ENCODE measurements around the gene PFKFB2.

Gene PFKFB2

GRCh38 chr1:207009182-207009850 is 43.8 kb upstream of the PFKFB2 start:
- Histone ChIP-seq H3K27ac (no peak overlapping the region), H3K9me3 (ENCODE audit: severe bottlenecking) (peaks cover 4% of the 10 kb centered on the region), H3K36me3 (no peaks in the 10 kb centered on the region), H3K27me3 (ENCODE audit: insufficient read depth, low read depth, severe bottlenecking) (peaks cover 100% of the 10 kb centered on the region), H3K4me3 (ENCODE audit: low read depth, low read length) (no peak overlapping the region)
- no peak for DNase-seq
- no peak for TF ChIP-seq CTCF (IDR thresholded peaks at IDR 0.05; ENCODE audit: low read depth, low read length)

GRCh38 chr1:207009945-207010344 is 43.1 kb upstream of the PFKFB2 start:
- Histone ChIP-seq H3K27me3 (ENCODE audit: insufficient read depth, low read depth, severe bottlenecking) (peaks cover 100% of the 10 kb centered on the region), H3K36me3 (no peaks in the 10 kb centered on the region), H3K4me3 (ENCODE audit: low read depth, low read length) (no peak overlapping the region), H3K27ac (no peak overlapping the region), H3K9me3 (ENCODE audit: severe bottlenecking) (peaks cover 4% of the 10 kb centered on the region)
- no peak for TF ChIP-seq CTCF (IDR thresholded peaks at IDR 0.05; ENCODE audit: low read depth, low read length)
- DNase-seq, result no peak

DNA sequence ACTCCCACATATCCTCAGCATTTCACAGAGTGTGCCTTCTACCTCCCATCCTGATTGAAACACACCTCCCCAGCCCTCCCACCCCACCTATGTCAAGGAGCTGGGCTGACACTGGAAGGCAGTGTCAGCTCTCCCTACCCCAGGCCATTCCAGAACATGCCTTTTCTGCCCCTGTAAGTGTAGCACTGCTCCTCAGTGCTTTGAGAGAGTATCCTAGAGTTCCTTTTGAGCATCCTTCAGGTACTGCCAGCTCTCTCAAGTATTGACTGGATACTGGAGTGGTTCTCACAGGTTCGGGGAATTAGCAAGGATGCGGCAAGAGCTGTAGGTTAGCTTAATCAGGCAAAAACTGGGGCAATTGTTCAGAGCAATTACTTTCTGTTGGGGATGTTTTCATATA is 42.3 kb upstream of the PFKFB2 start:
- DNase-seq, result no peak
- H3K4me3 ChIP-seq (ENCODE audit: low read depth, low read length), result no peak overlapping the region
- TF ChIP-seq CTCF (IDR thresholded peaks at IDR 0.05; ENCODE audit: low read depth, low read length), result no peak
- peaks cover 100% of the 10 kb centered on the region for H3K27me3 ChIP-seq (ENCODE audit: insufficient read depth, low read depth, severe bottlenecking)
- H3K9me3 ChIP-seq (ENCODE audit: severe bottlenecking), result peaks cover 4% of the 10 kb centered on the region
- no peaks in the 10 kb centered on the region for H3K36me3 ChIP-seq
- H3K27ac ChIP-seq, result no peak overlapping the region

DNA sequence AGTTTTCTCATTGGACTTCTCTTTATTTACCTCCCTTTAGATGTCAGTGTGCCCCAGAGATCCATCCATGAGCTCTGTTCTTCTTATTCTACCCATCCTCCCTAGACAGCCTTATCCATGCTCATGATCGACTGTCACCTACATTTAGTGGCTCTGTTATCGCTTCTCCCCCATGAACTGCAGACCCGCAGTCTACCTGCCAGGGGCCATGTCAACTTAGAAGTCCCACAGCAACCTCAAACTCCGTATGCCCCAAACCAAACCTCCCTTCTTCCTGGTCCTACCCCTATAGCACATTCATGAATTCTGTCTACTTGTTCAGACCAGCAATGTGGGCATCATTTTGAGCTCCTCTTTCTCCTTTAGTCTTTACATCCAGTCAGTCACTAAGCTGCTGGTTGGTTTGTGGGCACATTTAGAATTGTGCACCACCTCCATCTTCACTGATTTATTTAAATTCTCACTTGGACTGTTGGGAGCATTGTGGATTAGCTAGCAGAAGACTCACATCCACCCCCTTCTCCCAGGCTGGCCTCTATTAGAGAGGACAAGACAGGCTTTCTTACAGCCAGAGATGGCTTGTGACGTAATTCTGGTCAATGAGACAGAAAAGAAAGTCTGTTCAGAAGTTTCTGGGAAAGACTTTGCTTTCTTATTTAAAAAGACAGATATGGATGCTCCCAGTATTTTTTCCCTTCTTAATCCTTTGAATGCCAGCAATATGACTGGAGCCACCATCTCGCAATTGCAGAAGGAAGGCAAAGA is 39.6 kb upstream of the PFKFB2 start:
- no peak overlapping the region for H3K27ac ChIP-seq
- peaks cover 100% of the 10 kb centered on the region for H3K27me3 ChIP-seq (ENCODE audit: insufficient read depth, low read depth, severe bottlenecking)
- no peak overlapping the region for H3K4me3 ChIP-seq (ENCODE audit: low read depth, low read length)
- TF ChIP-seq CTCF (IDR thresholded peaks at IDR 0.05; ENCODE audit: low read depth, low read length), result no peak
- no peaks in the 10 kb centered on the region for H3K36me3 ChIP-seq
- H3K9me3 ChIP-seq (ENCODE audit: severe bottlenecking), result no peaks in the 10 kb centered on the region
- DNase-seq, result no peak

DNA sequence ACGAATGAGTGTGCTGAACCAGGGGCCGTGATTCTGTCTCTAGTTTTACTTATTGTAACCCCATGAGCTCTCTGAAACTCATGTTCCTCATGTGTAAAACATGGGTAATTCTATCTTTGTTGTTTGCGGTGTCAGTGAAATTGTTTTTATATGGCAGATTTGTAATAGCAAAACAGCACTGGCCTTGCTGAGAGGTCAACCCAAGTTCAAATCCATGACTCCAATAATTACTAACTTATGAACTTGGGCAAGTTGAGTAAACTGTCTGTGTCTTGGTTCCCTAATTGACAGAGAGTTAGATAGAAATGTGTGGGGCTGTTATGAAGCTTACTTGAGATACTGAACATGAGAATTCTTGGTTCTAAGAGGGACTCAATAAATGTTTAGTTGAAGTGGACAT is 38.3 kb upstream of the PFKFB2 start:
- Histone ChIP-seq H3K36me3 (no peaks in the 10 kb centered on the region), H3K4me3 (ENCODE audit: low read depth, low read length) (no peak overlapping the region), H3K27me3 (ENCODE audit: insufficient read depth, low read depth, severe bottlenecking) (peaks cover 100% of the 10 kb centered on the region), H3K9me3 (ENCODE audit: severe bottlenecking) (no peaks in the 10 kb centered on the region), H3K27ac (no peak overlapping the region)
- no peak for DNase-seq
- no peak for TF ChIP-seq CTCF (IDR thresholded peaks at IDR 0.05; ENCODE audit: low read depth, low read length)
